ENCODE measurements around the gene IL31. TPM values are rescaled to one million over a fixed set of nuclear protein-coding genes. Genes with fewer than 3 reads are reported as not detected.

IL31 gene
- total and polyA plus RNA-seq, 2 donors (not counting 3 experiments of a cell fraction or from before 2014, with no cell fraction given): not detected

DNA sequence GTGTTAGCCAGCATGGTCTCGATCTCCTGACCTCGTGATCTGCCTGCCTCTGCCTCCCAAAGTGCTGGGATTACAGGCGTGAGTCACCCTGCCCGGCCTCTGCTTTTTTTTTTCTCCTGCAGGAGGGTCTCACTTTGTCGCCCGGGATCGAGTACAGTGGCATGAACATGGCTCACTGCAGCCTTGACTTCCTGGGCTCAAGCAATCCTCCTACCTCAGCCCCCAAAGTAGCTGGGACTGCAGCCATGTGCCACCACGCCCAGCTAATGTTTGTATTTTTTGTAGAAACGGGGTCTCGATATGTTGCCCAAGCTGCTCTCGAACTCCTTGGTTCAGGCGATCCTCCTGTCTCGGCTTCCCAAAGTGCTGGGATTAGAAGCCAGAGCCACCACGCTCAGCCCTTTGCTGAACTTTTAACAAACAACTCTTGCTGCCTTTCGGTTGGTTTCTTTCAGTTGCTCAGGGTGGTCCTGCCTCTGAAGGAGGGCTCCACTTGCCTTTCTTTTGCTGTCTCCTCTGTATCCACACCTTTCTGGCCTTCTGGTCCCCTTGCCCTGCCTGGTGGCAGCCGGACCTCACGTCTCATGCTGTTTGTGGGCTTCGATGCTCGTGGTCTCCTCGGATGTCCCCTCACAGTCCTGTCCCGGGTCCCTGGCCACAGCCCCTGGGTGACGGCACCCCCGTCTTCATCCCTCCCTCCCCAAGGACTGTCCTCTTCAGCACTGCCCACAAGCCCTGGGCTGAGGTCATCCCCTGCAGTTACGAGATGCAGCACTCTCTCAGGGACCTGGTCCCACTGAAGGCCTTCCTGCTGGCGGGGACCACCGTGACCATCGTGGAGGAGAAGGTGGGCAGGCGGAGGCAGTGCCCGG lies 25.7 kb upstream of the IL31 start:
- no peak overlapping the region for H2AFZ ChIP-seq (ENCODE audit: low read depth, low read length)
- no peaks in the 10 kb centered on the region for H3K79me2 ChIP-seq (ENCODE audit: control insufficient read depth, insufficient read depth, low read length)
- no peak for FAIRE-seq
- H3K4me2 ChIP-seq (ENCODE audit: insufficient read depth, low read length): no peak overlapping the region
- no peak for TF ChIP-seq POLR2A (IDR thresholded peaks at IDR 0.05; ENCODE audit: low read depth, low read length)
- no peak for TF ChIP-seq POLR2AphosphoS5 (IDR thresholded peaks at IDR 0.05; ENCODE audit: insufficient read depth, low read depth, low read length)
- TF ChIP-seq EZH2 (IDR thresholded peaks at IDR 0.05; ENCODE audit: borderline replicate concordance, low read depth, low read length, severe bottlenecking): no peak
- TF ChIP-seq, protein P1, sequence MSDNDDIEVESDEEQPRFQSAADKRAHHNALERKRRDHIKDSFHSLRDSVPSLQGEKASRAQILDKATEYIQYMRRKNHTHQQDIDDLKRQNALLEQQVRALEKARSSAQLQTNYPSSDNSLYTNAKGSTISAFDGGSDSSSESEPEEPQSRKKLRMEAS (IDR thresholded peaks at IDR 0.05; ENCODE audit: insufficient read depth, insufficient read length): no peak
- no peak for TF ChIP-seq MYC (IDR thresholded peaks at IDR 0.05; ENCODE audit: low read depth, low read length)
- TF ChIP-seq, protein P2, sequence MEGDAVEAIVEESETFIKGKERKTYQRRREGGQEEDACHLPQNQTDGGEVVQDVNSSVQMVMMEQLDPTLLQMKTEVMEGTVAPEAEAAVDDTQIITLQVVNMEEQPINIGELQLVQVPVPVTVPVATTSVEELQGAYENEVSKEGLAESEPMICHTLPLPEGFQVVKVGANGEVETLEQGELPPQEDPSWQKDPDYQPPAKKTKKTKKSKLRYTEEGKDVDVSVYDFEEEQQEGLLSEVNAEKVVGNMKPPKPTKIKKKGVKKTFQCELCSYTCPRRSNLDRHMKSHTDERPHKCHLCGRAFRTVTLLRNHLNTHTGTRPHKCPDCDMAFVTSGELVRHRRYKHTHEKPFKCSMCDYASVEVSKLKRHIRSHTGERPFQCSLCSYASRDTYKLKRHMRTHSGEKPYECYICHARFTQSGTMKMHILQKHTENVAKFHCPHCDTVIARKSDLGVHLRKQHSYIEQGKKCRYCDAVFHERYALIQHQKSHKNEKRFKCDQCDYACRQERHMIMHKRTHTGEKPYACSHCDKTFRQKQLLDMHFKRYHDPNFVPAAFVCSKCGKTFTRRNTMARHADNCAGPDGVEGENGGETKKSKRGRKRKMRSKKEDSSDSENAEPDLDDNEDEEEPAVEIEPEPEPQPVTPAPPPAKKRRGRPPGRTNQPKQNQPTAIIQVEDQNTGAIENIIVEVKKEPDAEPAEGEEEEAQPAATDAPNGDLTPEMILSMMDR (IDR thresholded peaks at IDR 0.05; ENCODE audit: extremely low read depth in 1 of 2, insufficient read depth in 1 of 2, low read depth in 1 of 2, low read length in 2 of 2): no peak
- no peak for TF ChIP-seq FOS (IDR thresholded peaks at IDR 0.05; ENCODE audit: borderline replicate concordance, insufficient read depth, low read length)
- TF ChIP-seq GATA2 (IDR thresholded peaks at IDR 0.05; ENCODE audit: insufficient read depth, insufficient read length, low read depth, low read length): no peak
- TF ChIP-seq JUN (IDR thresholded peaks at IDR 0.05; ENCODE audit: borderline replicate concordance, insufficient read depth, insufficient read length, low read depth): no peak
- H3K36me3 ChIP-seq (ENCODE audit: control insufficient read depth in 2 of 2, extremely low read depth in 1 of 2, insufficient read depth in 2 of 2, low read length in 2 of 2): no peaks in the 10 kb centered on the region
- peaks cover 3 to 12% of the 10 kb centered on the region in 2 experiments for H3K27me3 ChIP-seq (ENCODE audit: control insufficient read depth in 2 of 2, insufficient read depth in 2 of 2, low read length in 2 of 2)
- ChIA-PET CTCF (no interaction called here), POLR2A (no interaction called here)
- peaks cover 8% of the 10 kb centered on the region for H3K4me1 ChIP-seq (ENCODE audit: control insufficient read depth, extremely low read depth, insufficient read depth, low read length)
- intact Hi-C loops (cut with micrococcal nuclease): no loop called here
- DNase-seq (ENCODE audit: low read depth, low spot score): no peak
- H3K27ac ChIP-seq (ENCODE audit: insufficient read depth, low read depth, low read length): no peak overlapping the region
- no peaks in the 10 kb centered on the region for H3K9me3 ChIP-seq (replicated peaks; ENCODE audit: control insufficient read depth, insufficient read depth, low read length)
- H4K20me1 ChIP-seq (replicated peaks; ENCODE audit: control insufficient read depth, extremely low read depth, insufficient read depth, low read length): no peaks in the 10 kb centered on the region
- no peak overlapping the region for H3K4me3 ChIP-seq (replicated peaks in 1 of 3; ENCODE audit: insufficient read depth in 1 of 3, low read depth in 1 of 3, low read length in 3 of 3)
- BruUV-seq (replicated peaks): no TSS peak
- no peak overlapping the region for H3K9ac ChIP-seq (replicated peaks; ENCODE audit: extremely low read depth, insufficient read depth, low read length)
- dilution Hi-C loops (cut with MboI; ENCODE audit: extremely low pct_ligation_motif_present, low sequenced_read_pairs): no loop called here
- H3K9me1 ChIP-seq (replicated peaks; ENCODE audit: control insufficient read depth, extremely low read depth, insufficient read depth, low read length): no peaks in the 10 kb centered on the region

Data from endothelial cell of umbilical vein (primary cell).